ENCODE results near the gene ARRDC2. TPM values are rescaled to one million over a fixed set of nuclear protein-coding genes. Genes with fewer than 3 reads are reported as not detected.

Gene ARRDC2
- total and polyA plus RNA-seq, 9 of the 15 experiments (the other 6 are each of a cell fraction or from before 2014, with no cell fraction given) = 1.9 to 27.4 (median 15.2) TPM

GRCh38 chr19:17981611-17982010, 26.4 kb upstream of the ARRDC2 start (continued):
- peak in 1 of 2 experiments; percentile 35 for TF ChIP-seq E2F6 (IDR thresholded peaks at IDR 0.05; ENCODE audit: borderline replicate concordance in 1 of 2, extremely low read depth in 1 of 2, insufficient read depth in 1 of 2, insufficient read length in 1 of 2, low read depth in 1 of 2, low read length in 1 of 2, poor library complexity in 1 of 2, severe bottlenecking in 1 of 2)
- TF ChIP-seq, protein P1, sequence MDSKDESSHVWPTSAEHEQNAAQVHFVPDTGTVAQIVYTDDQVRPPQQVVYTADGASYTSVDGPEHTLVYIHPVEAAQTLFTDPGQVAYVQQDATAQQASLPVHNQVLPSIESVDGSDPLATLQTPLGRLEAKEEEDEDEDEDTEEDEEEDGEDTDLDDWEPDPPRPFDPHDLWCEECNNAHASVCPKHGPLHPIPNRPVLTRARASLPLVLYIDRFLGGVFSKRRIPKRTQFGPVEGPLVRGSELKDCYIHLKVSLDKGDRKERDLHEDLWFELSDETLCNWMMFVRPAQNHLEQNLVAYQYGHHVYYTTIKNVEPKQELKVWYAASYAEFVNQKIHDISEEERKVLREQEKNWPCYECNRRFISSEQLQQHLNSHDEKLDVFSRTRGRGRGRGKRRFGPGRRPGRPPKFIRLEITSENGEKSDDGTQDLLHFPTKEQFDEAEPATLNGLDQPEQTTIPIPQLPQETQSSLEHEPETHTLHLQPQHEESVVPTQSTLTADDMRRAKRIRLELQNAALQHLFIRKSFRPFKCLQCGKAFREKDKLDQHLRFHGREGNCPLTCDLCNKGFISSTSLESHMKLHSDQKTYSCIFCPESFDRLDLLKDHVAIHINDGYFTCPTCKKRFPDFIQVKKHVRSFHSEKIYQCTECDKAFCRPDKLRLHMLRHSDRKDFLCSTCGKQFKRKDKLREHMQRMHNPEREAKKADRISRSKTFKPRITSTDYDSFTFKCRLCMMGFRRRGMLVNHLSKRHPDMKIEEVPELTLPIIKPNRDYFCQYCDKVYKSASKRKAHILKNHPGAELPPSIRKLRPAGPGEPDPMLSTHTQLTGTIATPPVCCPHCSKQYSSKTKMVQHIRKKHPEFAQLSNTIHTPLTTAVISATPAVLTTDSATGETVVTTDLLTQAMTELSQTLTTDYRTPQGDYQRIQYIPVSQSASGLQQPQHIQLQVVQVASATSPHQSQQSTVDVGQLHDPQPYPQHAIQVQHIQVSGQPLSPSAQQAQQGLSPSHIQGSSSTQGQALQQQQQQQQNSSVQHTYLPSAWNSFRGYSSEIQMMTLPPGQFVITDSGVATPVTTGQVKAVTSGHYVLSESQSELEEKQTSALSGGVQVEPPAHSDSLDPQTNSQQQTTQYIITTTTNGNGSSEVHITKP (IDR thresholded peaks at IDR 0.05; ENCODE audit: partially characterized antibody) = no peak

- Histone ChIP-seq H3K9ac (ENCODE audit: insufficient read depth in 1 of 2, low read depth in 2 of 2, low read length in 2 of 2) (peak overlapping the region in 1 of 2 experiments; percentile 71; a peak in 2 of 4 replicates), H3K27me3 (ENCODE audit: control insufficient read depth in 2 of 2, insufficient read depth in 2 of 2, low read length in 2 of 2) (peaks cover 7 to 13% of the 10 kb centered on the region in 2 experiments; a peak in 4 of 5 replicates), H3K4me3 (no peak overlapping the region), H4K20me1 (replicated peaks; ENCODE audit: control insufficient read depth, insufficient read depth, low read length) (no peaks in the 10 kb centered on the region), H3K27ac (ENCODE audit: extremely low read depth, low read depth, low read length) (no peak overlapping the region), H3K4me2 (ENCODE audit: insufficient read depth, low read length) (no peak overlapping the region), H3K9me1 (ENCODE audit: control insufficient read depth, insufficient read depth, low read length) (no peaks in the 10 kb centered on the region), H3K4me1 (replicated peaks in 1 of 2; ENCODE audit: control insufficient read depth in 2 of 2, insufficient read depth in 2 of 2, low read length in 2 of 2) (peaks cover 7 to 26% of the 10 kb centered on the region in 2 experiments; a peak in 4 of 5 replicates), H3K79me2 (ENCODE audit: control insufficient read depth, insufficient read depth, low read length) (no peaks in the 10 kb centered on the region), H3K9me3 (replicated peaks; ENCODE audit: control insufficient read depth, insufficient read depth, low read depth, low read length) (no peaks in the 10 kb centered on the region), H3K36me3 (ENCODE audit: control insufficient read depth, insufficient read depth, low read length) (no peaks in the 10 kb centered on the region), H2AFZ (ENCODE audit: low read depth, low read length) (no peak overlapping the region)
- no peak for ATAC-seq
- ChIA-PET POLR2A (interaction anchor here (0.7 kb wide), 1 partner anchor 50 kb away, joined by 3 read pairs; the partner anchor contains the start of gene CCDC124), CTCF (ENCODE audit: low intra/inter-chr PET ratio) (no interaction called here)
- intact Hi-C loops (cut with micrococcal nuclease) (no loop called here), in situ Hi-C loops (cut with MboI) (no loop called here)
- BruUV-seq (replicated peaks) = no TSS peak
- no peak for FAIRE-seq
- 27% methylated on average over 15 of the region's 22 CpGs for WGBS (ENCODE audit: insufficient coverage, low coverage, missing lambda C conversion rate)
- DNase-seq (ENCODE audit: extremely low read depth in 1 of 4, low spot score in 3 of 4) = no peak
- TF ChIP-seq, protein P2, sequence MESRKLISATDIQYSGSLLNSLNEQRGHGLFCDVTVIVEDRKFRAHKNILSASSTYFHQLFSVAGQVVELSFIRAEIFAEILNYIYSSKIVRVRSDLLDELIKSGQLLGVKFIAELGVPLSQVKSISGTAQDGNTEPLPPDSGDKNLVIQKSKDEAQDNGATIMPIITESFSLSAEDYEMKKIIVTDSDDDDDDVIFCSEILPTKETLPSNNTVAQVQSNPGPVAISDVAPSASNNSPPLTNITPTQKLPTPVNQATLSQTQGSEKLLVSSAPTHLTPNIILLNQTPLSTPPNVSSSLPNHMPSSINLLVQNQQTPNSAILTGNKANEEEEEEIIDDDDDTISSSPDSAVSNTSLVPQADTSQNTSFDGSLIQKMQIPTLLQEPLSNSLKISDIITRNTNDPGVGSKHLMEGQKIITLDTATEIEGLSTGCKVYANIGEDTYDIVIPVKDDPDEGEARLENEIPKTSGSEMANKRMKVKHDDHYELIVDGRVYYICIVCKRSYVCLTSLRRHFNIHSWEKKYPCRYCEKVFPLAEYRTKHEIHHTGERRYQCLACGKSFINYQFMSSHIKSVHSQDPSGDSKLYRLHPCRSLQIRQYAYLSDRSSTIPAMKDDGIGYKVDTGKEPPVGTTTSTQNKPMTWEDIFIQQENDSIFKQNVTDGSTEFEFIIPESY (CRISPR knock-in tag; IDR thresholded peaks at IDR 0.05) = peak; percentile 64; the same call in 1 of the 2 replicates
- TF ChIP-seq E2F5 (CRISPR knock-in tag; IDR thresholded peaks at IDR 0.05) (no peak), HNRNPL (IDR thresholded peaks at IDR 0.05; ENCODE audit: low read depth, low read length) (no peak), ARID2 (IDR thresholded peaks at IDR 0.05) (no peak), TRIM25 (IDR thresholded peaks at IDR 0.05; ENCODE audit: borderline replicate concordance) (no peak), STAG1 (CRISPR knock-in tag; IDR thresholded peaks at IDR 0.05; ENCODE audit: borderline replicate concordance) (no peak)
Measured at GRCh38 chr19:17982430-17982829, 25.5 kb upstream of the ARRDC2 start.
